Stimulated activated CD8-positive, alpha-beta memory T cell treated with anti-CD3 and anti-CD28 coated beads, Interleukin-2, amount 100 ng/mL, for 48 hours (primary cell): ENCODE data around the gene IMPDH2.

Experiments used
- DNase-seq, 2 donors: peaks; one replicate each; pipeline ENCODE4 v3.0.0-alpha.2; 2020; ENCODE audit warnings: low read depth in 2 of 2

Gene IMPDH2

GRCh38 chr3:49028673-49029562 lies at the start of gene IMPDH2:
IMPDH2 (minus strand) TSS chr3:49029398; CDS start chr3:49029350, 48 bp downstream.
- peak; percentile 89 to 91 for DNase-seq

- no peak for DNase-seq
Observed at GRCh38 chr3:49076646-49077045, 47.4 kb upstream of the IMPDH2 start.

- DNase-seq = no peak
Observed at GRCh38 chr3:49076116-49076515, 46.9 kb upstream of the IMPDH2 start.

GRCh38 chr3:49058011-49058410 lies 28.8 kb upstream of the IMPDH2 start:
- no peak for DNase-seq

- no peak for DNase-seq
Observed at GRCh38 chr3:49057268-49057667, 28.1 kb upstream of the IMPDH2 start.

GRCh38 chr3:49054344-49054862 lies 25.2 kb upstream of the IMPDH2 start:
- no peak for DNase-seq

GRCh38 chr3:49053543-49053942 lies 24.3 kb upstream of the IMPDH2 start:
- DNase-seq = no peak

- DNase-seq = no peak
Observed at GRCh38 chr3:49035281-49035680, 6.1 kb upstream of the IMPDH2 start.

GRCh38 chr3:49034650-49035049 lies 5.5 kb upstream of the IMPDH2 start:
- no peak for DNase-seq

- DNase-seq = no peak
Observed at GRCh38 chr3:49032646-49033304, 3.6 kb upstream of the IMPDH2 start.

GRCh38 chr3:49030321-49030720 lies 1.1 kb upstream of the IMPDH2 start:
- DNase-seq = no peak

GRCh38 chr3:49029563-49029884 lies 326 bp upstream of the IMPDH2 start:
- DNase-seq = no peak

- no peak for DNase-seq
Observed at GRCh38 chr3:49028298-49028672, 913 bp downstream of the IMPDH2 start.

- no peak for DNase-seq
Observed at GRCh38 chr3:49027634-49028033, 1.6 kb downstream of the IMPDH2 start.

- no peak for DNase-seq
Observed at GRCh38 chr3:49026536-49026935, 2.7 kb downstream of the IMPDH2 start.

- no peak for DNase-seq
Observed at GRCh38 chr3:49025793-49026520, 3.2 kb downstream of the IMPDH2 start.

GRCh38 chr3:49025005-49025792 lies 4.0 kb downstream of the IMPDH2 start:
- DNase-seq = no peak

GRCh38 chr3:49024449-49024848 lies 4.7 kb downstream of the IMPDH2 start:
- DNase-seq = no peak

- DNase-seq = no peak
Observed at GRCh38 chr3:49023775-49024174, 5.4 kb downstream of the IMPDH2 start.

- DNase-seq = no peak
Observed at GRCh38 chr3:49022688-49023171, 6.5 kb downstream of the IMPDH2 start.
